ENCODE data around the gene MORN3.
A peak's percentile ranks its signal among the peaks of the same experiment; 100 is the strongest.
"Not testable (repeated sequence)": the region's sequence is repeated elsewhere in the genome, so short reads cannot be mapped to it uniquely, and the experiment has no call there.

MORN3 gene

GRCh38 chr12:121713257-121713777 lies 43.9 kb upstream of the MORN3 start:
- peak; percentile 50 for DNase-seq (ENCODE audit: low read depth)
- TF ChIP-seq, protein P1, sequence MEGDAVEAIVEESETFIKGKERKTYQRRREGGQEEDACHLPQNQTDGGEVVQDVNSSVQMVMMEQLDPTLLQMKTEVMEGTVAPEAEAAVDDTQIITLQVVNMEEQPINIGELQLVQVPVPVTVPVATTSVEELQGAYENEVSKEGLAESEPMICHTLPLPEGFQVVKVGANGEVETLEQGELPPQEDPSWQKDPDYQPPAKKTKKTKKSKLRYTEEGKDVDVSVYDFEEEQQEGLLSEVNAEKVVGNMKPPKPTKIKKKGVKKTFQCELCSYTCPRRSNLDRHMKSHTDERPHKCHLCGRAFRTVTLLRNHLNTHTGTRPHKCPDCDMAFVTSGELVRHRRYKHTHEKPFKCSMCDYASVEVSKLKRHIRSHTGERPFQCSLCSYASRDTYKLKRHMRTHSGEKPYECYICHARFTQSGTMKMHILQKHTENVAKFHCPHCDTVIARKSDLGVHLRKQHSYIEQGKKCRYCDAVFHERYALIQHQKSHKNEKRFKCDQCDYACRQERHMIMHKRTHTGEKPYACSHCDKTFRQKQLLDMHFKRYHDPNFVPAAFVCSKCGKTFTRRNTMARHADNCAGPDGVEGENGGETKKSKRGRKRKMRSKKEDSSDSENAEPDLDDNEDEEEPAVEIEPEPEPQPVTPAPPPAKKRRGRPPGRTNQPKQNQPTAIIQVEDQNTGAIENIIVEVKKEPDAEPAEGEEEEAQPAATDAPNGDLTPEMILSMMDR (IDR thresholded peaks at IDR 0.05; ENCODE audit: low read depth, low read length), result no peak
- TF ChIP-seq POLR2A (IDR thresholded peaks at IDR 0.05; ENCODE audit: extremely low read depth, insufficient read length) (no peak), MYC (IDR thresholded peaks at IDR 0.05; ENCODE audit: low read depth, low read length) (no peak), MAX (IDR thresholded peaks at IDR 0.05; ENCODE audit: low read depth, low read length) (no peak)
- H3K4me3 ChIP-seq (ENCODE audit: low read depth, low read length), result peak overlapping the region; percentile 78

GRCh38 chr12:121712461-121713256 lies 43.2 kb upstream of the MORN3 start, which contains the start of gene TMEM120B:
TMEM120B (plus strand) TSS chr12:121712752; CDS start chr12:121712896, 144 bp downstream.
- TF ChIP-seq POLR2A (IDR thresholded peaks at IDR 0.05; ENCODE audit: extremely low read depth, insufficient read length) (peak; percentile 77), MYC (IDR thresholded peaks at IDR 0.05; ENCODE audit: low read depth, low read length) (peak; percentile 54; the same call in 1 of the 2 replicates), MAX (IDR thresholded peaks at IDR 0.05; ENCODE audit: low read depth, low read length) (peak; percentile 72)
- TF ChIP-seq, protein P1 (IDR thresholded peaks at IDR 0.05; ENCODE audit: low read depth, low read length), result peak; percentile 24
- DNase-seq (ENCODE audit: low read depth), result peak; percentile 83
- H3K4me3 ChIP-seq (ENCODE audit: low read depth, low read length), result peak within 1 kb of the TSS; percentile 95

DNA sequence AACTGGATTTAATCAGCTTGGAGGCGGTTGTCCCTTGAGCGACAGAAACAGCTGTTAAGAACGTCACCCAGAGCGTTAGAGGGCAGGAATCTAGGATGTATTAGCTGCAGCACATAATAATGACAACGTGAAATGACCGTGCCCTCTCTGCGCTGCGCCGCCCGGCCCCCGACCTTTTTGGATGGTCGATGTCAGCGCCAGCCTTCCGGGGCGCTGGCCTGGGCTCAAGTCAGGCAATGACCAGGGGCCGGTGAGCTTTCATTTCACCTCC lies 42.7 kb upstream of the MORN3 start:
- peak; percentile 69 for DNase-seq (ENCODE audit: low read depth)
- peak overlapping the region; percentile 95 for H3K4me3 ChIP-seq (ENCODE audit: low read depth, low read length)
- TF ChIP-seq, protein P1 (IDR thresholded peaks at IDR 0.05; ENCODE audit: low read depth, low read length), result no peak
- TF ChIP-seq MAX (IDR thresholded peaks at IDR 0.05; ENCODE audit: low read depth, low read length), result no peak
- no peak for TF ChIP-seq POLR2A (IDR thresholded peaks at IDR 0.05; ENCODE audit: extremely low read depth, insufficient read length)
- no peak for TF ChIP-seq MYC (IDR thresholded peaks at IDR 0.05; ENCODE audit: low read depth, low read length)

DNA sequence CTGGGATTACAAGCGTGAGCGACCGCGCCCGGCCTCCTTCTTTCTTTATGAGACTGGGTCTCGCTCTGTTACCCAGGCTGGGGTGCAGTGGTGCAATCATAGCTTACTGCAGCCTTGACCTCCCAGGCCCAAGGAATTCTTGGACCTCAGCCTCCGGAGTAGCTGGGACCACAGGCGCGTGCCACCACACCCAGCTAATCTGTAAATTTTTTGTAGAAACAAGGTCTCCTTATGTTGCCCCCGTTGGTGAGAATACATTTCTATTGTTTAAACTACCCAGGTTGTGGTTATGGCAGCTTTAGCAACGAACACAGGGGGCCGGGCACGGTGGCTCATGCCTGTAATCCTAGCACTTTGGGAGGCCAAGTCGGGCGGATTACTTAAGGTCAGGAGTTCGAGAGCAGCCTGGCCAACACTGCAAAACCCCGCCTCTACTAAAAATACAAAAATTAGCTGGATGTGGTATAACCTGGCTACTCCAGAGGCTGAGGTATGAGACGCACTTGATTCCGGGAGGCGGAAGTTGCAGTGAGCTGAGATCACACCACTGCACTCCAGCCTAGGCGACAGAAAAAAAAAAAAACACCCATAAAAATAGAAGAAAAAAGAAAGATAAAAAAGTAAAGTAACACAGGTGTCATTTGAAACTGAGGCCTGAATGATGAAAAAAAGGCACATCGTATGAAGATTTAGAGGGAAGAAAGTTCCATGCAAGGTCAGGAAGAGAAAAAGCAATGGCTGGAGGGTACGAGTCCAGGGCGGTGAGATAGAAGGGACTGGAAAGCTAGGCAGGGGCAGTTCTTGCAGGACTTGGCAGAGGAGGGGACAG lies 42.1 kb upstream of the MORN3 start:
- peak overlapping the region; percentile 95 for H3K4me3 ChIP-seq (ENCODE audit: low read depth, low read length)
- TF ChIP-seq MYC (IDR thresholded peaks at IDR 0.05; ENCODE audit: low read depth, low read length), result no peak
- TF ChIP-seq, protein P1 (IDR thresholded peaks at IDR 0.05; ENCODE audit: low read depth, low read length), result no peak
- no peak for TF ChIP-seq MAX (IDR thresholded peaks at IDR 0.05; ENCODE audit: low read depth, low read length)
- TF ChIP-seq POLR2A (IDR thresholded peaks at IDR 0.05; ENCODE audit: extremely low read depth, insufficient read length), result no peak
- no peak for DNase-seq (ENCODE audit: low read depth)

DNA sequence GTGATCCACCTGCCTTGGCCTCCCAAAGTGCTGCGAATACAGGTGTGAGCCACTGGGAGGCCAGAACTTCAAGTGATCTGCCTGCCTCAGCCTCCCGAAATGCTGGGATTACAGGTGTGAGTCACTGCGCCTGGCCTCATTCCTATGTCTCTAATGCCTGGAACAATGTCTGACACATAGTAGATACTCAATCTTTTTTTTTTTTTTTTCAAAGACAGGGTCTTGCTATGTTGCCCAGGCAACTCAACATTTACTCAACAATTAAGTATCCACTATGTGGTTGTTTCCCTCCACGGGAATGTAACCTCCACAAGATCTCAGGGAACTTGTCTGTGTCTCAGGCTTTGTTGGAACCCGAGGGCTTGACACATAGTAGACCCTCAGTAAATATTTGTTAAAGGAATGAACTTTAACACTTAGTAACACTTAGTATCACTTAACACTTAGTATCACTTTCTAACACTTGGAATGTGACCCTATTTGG lies 40.1 kb upstream of the MORN3 start:
- TF ChIP-seq, protein P1 (IDR thresholded peaks at IDR 0.05; ENCODE audit: low read depth, low read length), result no peak
- no peak for TF ChIP-seq MYC (IDR thresholded peaks at IDR 0.05; ENCODE audit: low read depth, low read length)
- no peak for TF ChIP-seq MAX (IDR thresholded peaks at IDR 0.05; ENCODE audit: low read depth, low read length)
- no peak for TF ChIP-seq POLR2A (IDR thresholded peaks at IDR 0.05; ENCODE audit: extremely low read depth, insufficient read length)
- no peak overlapping the region for H3K4me3 ChIP-seq (ENCODE audit: low read depth, low read length)
- DNase-seq (ENCODE audit: low read depth), result no peak

DNA sequence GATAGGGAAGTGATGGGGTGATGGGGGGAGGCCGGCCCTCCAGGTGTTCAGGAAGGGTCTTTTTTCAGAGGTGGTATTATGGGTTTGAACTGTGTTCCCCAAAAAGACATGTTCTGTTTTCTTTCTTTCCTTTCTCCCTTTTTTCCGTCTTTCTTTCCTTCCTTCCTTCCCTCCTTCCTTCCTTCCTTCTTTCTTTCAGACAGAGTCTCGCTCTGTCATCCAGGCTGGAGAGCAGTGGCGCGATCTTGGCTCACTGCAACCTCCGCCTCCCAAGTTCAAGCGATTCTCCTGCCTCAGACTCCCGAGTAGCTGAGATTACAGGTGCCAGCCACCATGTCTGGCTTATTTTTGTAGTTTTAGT lies 39.6 kb upstream of the MORN3 start:
- not testable (repeated sequence) for DNase-seq (ENCODE audit: low read depth); H3K4me3 ChIP-seq (ENCODE audit: low read depth, low read length)

Measured in NB4 (cell line).